Measurements from ENCODE around the gene SEPTIN7. TPM values are rescaled to one million over a fixed set of nuclear protein-coding genes. Genes with fewer than 3 reads are reported as not detected.

SEPTIN7 gene
- total and polyA plus RNA-seq, 3 experiments from 2014 or later: 270 to 671 (median 270) TPM

- no peaks in the 10 kb centered on the region for H3K9me3 ChIP-seq (ENCODE audit: low read length)
- Mint-ChIP-seq H3K27me3 (peaks cover 0 to 3% of the 10 kb centered on the region in 2 donors), H3K27ac (peak overlapping the region in 7 of 8 donors; percentile 55 to 100 (median 86)), H3K9me3 (no peaks in the 10 kb centered on the region), H3K4me3 (peak overlapping the region; percentile 8 to 65 (median 39)), H3K36me3 (peaks cover 9 to 36% (median 14%) of the 10 kb centered on the region in 3 donors), H3K4me1 (peaks cover 75 to 84% (median 79%) of the 10 kb centered on the region in 3 donors)
- H3K4me3 ChIP-seq (ENCODE audit: low read length): no peak overlapping the region
- ChIA-PET CTCF (interaction anchor here (1.0 to 1.6 kb wide), 3 partner anchors 17 to 111 kb away, joined by 3 to 4 read pairs (median 4); partner anchors contain the start of gene HERPUD2), POLR2A (interaction anchor here (0.7 to 0.8 kb wide), 2 partner anchors 10 to 115 kb away, joined by 3 read pairs; no protein-coding TSS in a partner anchor)
- H3K4me1 ChIP-seq (ENCODE audit: insufficient read depth, low read length): peaks cover 64% of the 10 kb centered on the region
- DNase-seq: no peak
- no peaks in the 10 kb centered on the region for H3K27me3 ChIP-seq (ENCODE audit: insufficient read depth, low read length, poor library complexity, severe bottlenecking)
- H3K36me3 ChIP-seq (ENCODE audit: insufficient read depth, low read length): no peaks in the 10 kb centered on the region
- H3K27ac ChIP-seq (ENCODE audit: low read depth, low read length): no peak overlapping the region
Observed at GRCh38 chr7:35805876-35806275, 5.0 kb downstream of the SEPTIN7 start.

DNA sequence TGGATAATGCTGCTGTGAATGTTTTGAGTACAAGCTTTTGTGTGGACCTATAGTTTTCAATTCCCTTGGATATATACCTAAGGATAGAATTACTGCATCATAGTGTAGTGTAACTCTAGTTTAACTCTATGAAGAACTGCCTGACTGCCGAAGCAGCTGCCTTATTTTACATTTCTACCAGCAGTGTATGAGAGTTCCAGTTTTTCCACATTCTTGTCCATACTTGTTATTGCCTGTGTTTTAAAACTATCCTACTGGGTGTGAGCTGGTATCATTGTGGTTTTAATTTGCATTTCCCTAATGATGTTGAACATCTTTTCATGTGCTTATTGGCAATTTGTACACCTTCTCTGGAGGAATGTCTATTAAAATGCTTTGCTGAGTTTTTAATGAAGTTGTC lies 15.7 kb downstream of the SEPTIN7 start:
- Histone ChIP-seq H3K4me1 (ENCODE audit: insufficient read depth, low read length) (peaks cover 29% of the 10 kb centered on the region), H3K9me3 (ENCODE audit: low read length) (no peaks in the 10 kb centered on the region), H3K36me3 (ENCODE audit: insufficient read depth, low read length) (no peaks in the 10 kb centered on the region), H3K4me3 (ENCODE audit: low read length) (no peak overlapping the region), H3K27ac (ENCODE audit: low read depth, low read length) (no peak overlapping the region), H3K27me3 (ENCODE audit: insufficient read depth, low read length, poor library complexity, severe bottlenecking) (no peaks in the 10 kb centered on the region)
- H3K27ac Mint-ChIP-seq: peak overlapping the region in 1 of 8 donors; percentile 62
- DNase-seq: no peak
- peaks cover 6 to 49% (median 27%) of the 10 kb centered on the region in 3 donors for H3K36me3 Mint-ChIP-seq
- H3K27me3 Mint-ChIP-seq: no peaks in the 10 kb centered on the region
- POLR2A ChIA-PET: no interaction called here
- peaks cover 7 to 30% (median 24%) of the 10 kb centered on the region in 5 donors for H3K9me3 Mint-ChIP-seq
- H3K4me1 Mint-ChIP-seq: peaks cover 83 to 98% (median 94%) of the 10 kb centered on the region in 3 donors
- peak overlapping the region in 4 of 7 donors; percentile 3 to 28 (median 15) for H3K4me3 Mint-ChIP-seq
- CTCF ChIA-PET: no interaction called here

DNA sequence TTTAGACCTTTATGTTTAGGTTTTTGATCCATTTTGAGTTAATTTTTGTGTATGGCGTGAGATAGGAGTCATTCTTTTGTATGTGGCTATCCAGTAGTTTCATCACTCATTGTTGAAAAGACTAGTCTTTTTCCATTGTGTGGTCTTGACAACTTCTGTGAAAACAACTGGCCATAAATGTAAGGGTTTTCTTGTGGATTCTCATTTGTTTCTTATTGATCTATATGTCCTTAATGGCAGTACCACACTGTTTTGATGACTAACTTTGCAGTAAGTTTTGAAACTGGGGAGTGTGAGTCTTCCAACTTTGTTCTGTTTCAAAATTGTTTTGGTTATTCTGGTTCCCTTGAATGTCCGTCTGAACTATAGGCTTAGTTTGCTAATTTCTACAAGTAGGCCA lies 16.3 kb downstream of the SEPTIN7 start:
- Histone ChIP-seq H3K4me1 (ENCODE audit: insufficient read depth, low read length) (peaks cover 27% of the 10 kb centered on the region), H3K4me3 (ENCODE audit: low read length) (no peak overlapping the region), H3K36me3 (ENCODE audit: insufficient read depth, low read length) (no peaks in the 10 kb centered on the region), H3K27me3 (ENCODE audit: insufficient read depth, low read length, poor library complexity, severe bottlenecking) (no peaks in the 10 kb centered on the region), H3K9me3 (ENCODE audit: low read length) (no peaks in the 10 kb centered on the region), H3K27ac (ENCODE audit: low read depth, low read length) (no peak overlapping the region)
- CTCF ChIA-PET: no interaction called here
- DNase-seq: no peak
- Mint-ChIP-seq H3K27me3 (no peaks in the 10 kb centered on the region), H3K27ac (peak overlapping the region in 3 of 8 donors; percentile 10 to 62 (median 35)), H3K9me3 (peaks cover 7 to 30% (median 24%) of the 10 kb centered on the region in 5 donors), H3K4me1 (peaks cover 80 to 93% (median 90%) of the 10 kb centered on the region in 3 donors), H3K4me3 (peak overlapping the region in 4 of 7 donors; percentile 3 to 51 (median 13)), H3K36me3 (peaks cover 6 to 49% (median 27%) of the 10 kb centered on the region in 3 donors)
- POLR2A ChIA-PET: no interaction called here

DNA sequence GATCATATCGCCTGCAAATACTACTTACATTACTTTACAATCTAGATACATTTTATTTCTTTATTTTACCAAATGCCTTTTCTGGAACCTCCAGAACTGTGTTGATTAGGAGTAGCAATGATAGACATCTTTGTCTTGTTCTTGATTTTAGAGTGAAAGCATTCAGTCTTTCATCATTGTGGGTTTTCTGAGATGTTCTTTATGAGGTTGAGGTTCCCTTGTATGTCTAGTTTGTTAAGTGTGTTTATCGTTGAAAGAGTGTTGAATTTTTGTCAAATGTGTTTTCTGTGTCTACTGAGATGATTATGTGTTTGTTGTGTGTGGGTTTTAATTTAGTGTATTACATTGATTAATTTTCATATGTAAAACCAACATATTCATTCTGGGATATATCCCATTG lies 17.1 kb downstream of the SEPTIN7 start:
- no peak for DNase-seq
- peaks cover 7 to 30% (median 24%) of the 10 kb centered on the region in 5 donors for H3K9me3 Mint-ChIP-seq
- H3K27ac Mint-ChIP-seq: peak overlapping the region in 4 of 8 donors; percentile 17 to 50 (median 33)
- peaks cover 80 to 90% (median 86%) of the 10 kb centered on the region in 3 donors for H3K4me1 Mint-ChIP-seq
- Histone ChIP-seq H3K27me3 (ENCODE audit: insufficient read depth, low read length, poor library complexity, severe bottlenecking) (no peaks in the 10 kb centered on the region), H3K4me1 (ENCODE audit: insufficient read depth, low read length) (peaks cover 24% of the 10 kb centered on the region), H3K4me3 (ENCODE audit: low read length) (no peak overlapping the region), H3K9me3 (ENCODE audit: low read length) (no peaks in the 10 kb centered on the region), H3K36me3 (ENCODE audit: insufficient read depth, low read length) (no peaks in the 10 kb centered on the region), H3K27ac (ENCODE audit: low read depth, low read length) (no peak overlapping the region)
- ChIA-PET CTCF (no interaction called here), POLR2A (no interaction called here)
- no peaks in the 10 kb centered on the region for H3K27me3 Mint-ChIP-seq
- H3K36me3 Mint-ChIP-seq: peaks cover 6 to 49% (median 33%) of the 10 kb centered on the region in 3 donors
- H3K4me3 Mint-ChIP-seq: peak overlapping the region in 6 of 7 donors; percentile 4 to 60 (median 40)

DNA sequence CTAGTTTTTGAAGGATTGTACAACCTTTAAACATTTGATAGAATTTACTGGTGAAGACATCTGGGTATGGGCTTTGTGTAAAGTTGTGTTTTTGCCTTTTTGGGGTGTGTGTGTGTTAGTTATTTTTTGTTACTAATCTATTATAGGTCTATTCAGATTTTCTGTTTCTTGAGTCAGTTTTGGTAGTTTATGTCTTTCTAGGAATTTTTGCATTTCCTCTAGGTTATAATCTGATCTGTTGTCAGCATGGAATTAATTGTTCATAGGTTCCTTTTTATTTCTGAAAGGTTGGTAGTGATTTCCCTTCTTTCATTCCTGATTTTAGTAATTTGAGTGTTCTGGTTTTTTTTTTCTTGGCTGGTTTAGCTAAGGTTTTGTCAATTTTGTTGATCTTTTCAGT lies 17.7 kb downstream of the SEPTIN7 start:
- no peak for DNase-seq
- Histone ChIP-seq H3K4me3 (ENCODE audit: low read length) (no peak overlapping the region), H3K9me3 (ENCODE audit: low read length) (no peaks in the 10 kb centered on the region), H3K36me3 (ENCODE audit: insufficient read depth, low read length) (no peaks in the 10 kb centered on the region), H3K4me1 (ENCODE audit: insufficient read depth, low read length) (peaks cover 27% of the 10 kb centered on the region), H3K27ac (ENCODE audit: low read depth, low read length) (no peak overlapping the region), H3K27me3 (ENCODE audit: insufficient read depth, low read length, poor library complexity, severe bottlenecking) (no peaks in the 10 kb centered on the region)
- H3K27ac Mint-ChIP-seq: peak overlapping the region in 5 of 8 donors; percentile 2 to 83 (median 42)
- peaks cover 75 to 84% (median 80%) of the 10 kb centered on the region in 3 donors for H3K4me1 Mint-ChIP-seq
- peaks cover 9 to 51% (median 33%) of the 10 kb centered on the region in 3 donors for H3K36me3 Mint-ChIP-seq
- ChIA-PET POLR2A (interaction anchor here (0.6 kb wide), 1 partner anchor 94 kb away, joined by 4 read pairs; no protein-coding TSS in a partner anchor), CTCF (interaction anchor here (0.8 kb wide), 1 partner anchor 195 kb away, joined by 3 read pairs; no protein-coding TSS in a partner anchor)
- H3K4me3 Mint-ChIP-seq: peak overlapping the region in 6 of 7 donors; percentile 14 to 56 (median 32)
- H3K9me3 Mint-ChIP-seq: peaks cover 7 to 30% (median 24%) of the 10 kb centered on the region in 5 donors
- H3K27me3 Mint-ChIP-seq: no peaks in the 10 kb centered on the region

DNA sequence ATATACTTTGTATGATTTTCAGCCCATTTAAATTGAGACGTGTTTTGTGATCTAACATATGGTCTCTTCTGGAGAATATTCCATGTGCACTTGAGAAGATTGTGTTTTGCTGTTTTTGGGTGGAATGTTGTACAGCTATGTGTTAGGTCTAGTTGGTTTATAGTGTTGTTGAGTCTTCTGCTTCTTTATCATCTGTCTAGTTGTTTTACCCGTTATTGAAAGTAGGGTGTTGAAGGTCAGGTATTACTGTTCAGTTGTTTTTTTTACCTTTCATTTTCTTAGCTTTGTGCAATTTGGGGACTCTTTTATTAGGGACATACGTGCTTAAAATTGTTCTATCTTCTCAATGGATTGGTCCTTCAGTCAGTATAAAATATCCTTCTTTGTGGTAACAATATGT lies 18.5 kb downstream of the SEPTIN7 start:
- H3K27me3 ChIP-seq (ENCODE audit: insufficient read depth, low read length, poor library complexity, severe bottlenecking): no peaks in the 10 kb centered on the region
- DNase-seq: no peak
- no peaks in the 10 kb centered on the region for H3K27me3 Mint-ChIP-seq
- H3K4me1 Mint-ChIP-seq: peaks cover 67 to 76% (median 72%) of the 10 kb centered on the region in 3 donors
- CTCF ChIA-PET: interaction anchor here (0.8 to 1.0 kb wide), 2 partner anchors 18 to 196 kb away, joined by 3 read pairs; partner anchors contain the start of gene SEPTIN7
- peaks cover 9 to 53% (median 33%) of the 10 kb centered on the region in 3 donors for H3K36me3 Mint-ChIP-seq
- peaks cover 35% of the 10 kb centered on the region for H3K4me1 ChIP-seq (ENCODE audit: insufficient read depth, low read length)
- H3K27ac ChIP-seq (ENCODE audit: low read depth, low read length): no peak overlapping the region
- H3K36me3 ChIP-seq (ENCODE audit: insufficient read depth, low read length): no peaks in the 10 kb centered on the region
- H3K4me3 Mint-ChIP-seq: peak overlapping the region in 4 of 7 donors; percentile 14 to 56 (median 23)
- POLR2A ChIA-PET: interaction anchor here (0.6 kb wide), 1 partner anchor 95 kb away, joined by 4 read pairs; no protein-coding TSS in a partner anchor
- H3K9me3 ChIP-seq (ENCODE audit: low read length): no peaks in the 10 kb centered on the region
- H3K9me3 Mint-ChIP-seq: peaks cover 7 to 30% (median 24%) of the 10 kb centered on the region in 5 donors
- H3K27ac Mint-ChIP-seq: peak overlapping the region in 4 of 8 donors; percentile 1 to 56 (median 56)
- no peak overlapping the region for H3K4me3 ChIP-seq (ENCODE audit: low read length)

GRCh38 chr7:35819954-35820703 lies 19.3 kb downstream of the SEPTIN7 start:
- H3K4me1 Mint-ChIP-seq: peaks cover 61 to 70% (median 64%) of the 10 kb centered on the region in 3 donors
- CTCF ChIA-PET: interaction anchor here (1.0 kb wide), 1 partner anchor 19 kb away, joined by 3 read pairs; the partner anchor contains the start of gene SEPTIN7
- POLR2A ChIA-PET: interaction anchor here (0.7 to 0.9 kb wide), 2 partner anchors 9 to 20 kb away, joined by 3 to 4 read pairs; partner anchors contain the start of gene SEPTIN7

More at GRCh38 chr7:35819954-35820703, 19.3 kb downstream of the SEPTIN7 start:
- H3K4me3 Mint-ChIP-seq: peak overlapping the region in 2 of 7 donors; percentile 4 to 30
- H3K4me3 ChIP-seq (ENCODE audit: low read length): no peak overlapping the region
- H3K27me3 ChIP-seq (ENCODE audit: insufficient read depth, low read length, poor library complexity, severe bottlenecking): no peaks in the 10 kb centered on the region
- H3K27ac ChIP-seq (ENCODE audit: low read depth, low read length): no peak overlapping the region
- no peaks in the 10 kb centered on the region for H3K9me3 ChIP-seq (ENCODE audit: low read length)
- peaks cover 7 to 50% (median 31%) of the 10 kb centered on the region in 3 donors for H3K36me3 Mint-ChIP-seq
- H3K9me3 Mint-ChIP-seq: peaks cover 7 to 30% (median 24%) of the 10 kb centered on the region in 5 donors
- peaks cover 42% of the 10 kb centered on the region for H3K4me1 ChIP-seq (ENCODE audit: insufficient read depth, low read length)
- H3K27me3 Mint-ChIP-seq: no peaks in the 10 kb centered on the region
- H3K27ac Mint-ChIP-seq: peak overlapping the region in 2 of 8 donors; percentile 43 to 55
- H3K36me3 ChIP-seq (ENCODE audit: insufficient read depth, low read length): no peaks in the 10 kb centered on the region
- no peak for DNase-seq

Measured in CD8-positive, alpha-beta memory T cell (primary cell).